SK-N-SH treated with all-trans-retinoic acid at 6 μM for 48 hours (cell line): ENCODE results near the gene ERVH48-1.
"Not testable (repeated sequence)": the region's sequence is repeated elsewhere in the genome, so short reads cannot be mapped to it uniquely, and the experiment has no call there.

ENCODE experiments used
- ARNTL ChIP-seq: fragments of 450-650 bp; formaldehyde crosslinking; IDR thresholded peaks from 2 replicates; pipeline ENCODE4 v1.5.0; 2020; ENCODE audit warnings: low read depth, mild to moderate bottlenecking, moderate library complexity, borderline replicate concordance
- CREB5 ChIP-seq: fragments of 250-450 bp; sonication (Bioruptor Pico); IDR thresholded peaks from 2 replicates; pipeline ENCODE4 v1.5.1; 2020; ENCODE audit warnings: low read depth, mild to moderate bottlenecking, moderate library complexity
- ESRRG ChIP-seq: fragments of 250-450 bp; sonication (Bioruptor Pico); IDR thresholded peaks from 2 replicates; pipeline ENCODE4 v1.6.1; 2021; ENCODE audit warnings: mild to moderate bottlenecking
- GLIS3 ChIP-seq: fragments of 250-450 bp; sonication (Bioruptor Pico); IDR thresholded peaks from 2 replicates; pipeline ENCODE4 v1.5.0; 2020; ENCODE audit warnings: mild to moderate bottlenecking, moderate library complexity
- OSR1 ChIP-seq: fragments of 250-450 bp; sonication (Bioruptor Pico); IDR thresholded peaks from 2 replicates; pipeline ENCODE4 v1.8.0; 2022; ENCODE audit warnings: moderate library complexity, mild to moderate bottlenecking, inconsistent platforms
- PATZ1 ChIP-seq: fragments of 250-450 bp; sonication (Bioruptor Pico); IDR thresholded peaks from 2 replicates; pipeline ENCODE4 v1.8.0; 2020; ENCODE audit warnings: mild to moderate bottlenecking, moderate library complexity, borderline replicate concordance
- RARB ChIP-seq: fragments of 250-450 bp; sonication (Bioruptor Pico); IDR thresholded peaks from 2 replicates; pipeline ENCODE4 v1.8.0; 2021; ENCODE audit warnings: mild to moderate bottlenecking, moderate library complexity
- TCF4 ChIP-seq: fragments of 250-450 bp; sonication (Bioruptor Pico); IDR thresholded peaks from 2 replicates; pipeline ENCODE4 v1.8.0; 2021; ENCODE audit warnings: mild to moderate bottlenecking, moderate library complexity, borderline replicate concordance
- TOX ChIP-seq: fragments of 250-450 bp; sonication (Bioruptor Pico); IDR thresholded peaks from 2 replicates; pipeline ENCODE4 v1.8.0; 2021; ENCODE audit warnings: mild to moderate bottlenecking, moderate library complexity, borderline replicate concordance
- ZC3H10 ChIP-seq: fragments of 250-450 bp; sonication (Bioruptor Pico); IDR thresholded peaks from 2 replicates; pipeline ENCODE4 v1.5.1; 2021; ENCODE audit warnings: mild to moderate bottlenecking, moderate library complexity
- ZFP30 ChIP-seq: fragments of 450-650 bp; formaldehyde crosslinking; IDR thresholded peaks from 2 replicates; pipeline ENCODE4 v1.5.0; 2022; ENCODE audit warnings: mild to moderate bottlenecking, moderate library complexity
- ZNF565 ChIP-seq: fragments of 450-650 bp; formaldehyde crosslinking; conservative IDR thresholded peaks from 2 replicates; pipeline ENCODE4 v1.5.0; 2020; ENCODE audit warnings: low read depth, mild to moderate bottlenecking, moderate library complexity
- ZNF70 ChIP-seq: fragments of 450-650 bp; formaldehyde crosslinking; IDR thresholded peaks from 2 replicates; pipeline ENCODE4 v1.5.0; 2020; ENCODE audit warnings: mild to moderate bottlenecking, moderate library complexity

GRCh38 chr21:42936360-42936759 lies 10.9 kb upstream of the ERVH48-1 start:
- not testable (repeated sequence) for TF ChIP-seq ZFP30 (CRISPR knock-in tag); GLIS3 (CRISPR knock-in tag); ARNTL; ZC3H10 (CRISPR knock-in tag); CREB5; ESRRG (CRISPR knock-in tag); ZNF70; RARB (CRISPR knock-in tag); TOX (CRISPR knock-in tag); PATZ1 (CRISPR knock-in tag); OSR1 (CRISPR knock-in tag); TCF4 (CRISPR knock-in tag); ZNF565 (CRISPR knock-in tag)
